H1 (cell line): ENCODE data around the gene CDK8. TPM values are rescaled to one million over a fixed set of nuclear protein-coding genes. Genes with fewer than 3 reads are reported as not detected.

Experiments
- CHD2 ChIP-seq: IDR thresholded peaks from 2 replicates; pipeline ENCODE4 v1.6.1; 2012; ENCODE audit warnings: low read length, improper control_type of control experiment
- RFX5 ChIP-seq: IDR thresholded peaks from 2 replicates; pipeline ENCODE4 v1.6.1; 2011; ENCODE audit warnings: low read depth, low read length, improper control_type of control experiment, borderline replicate concordance
- RNF2 ChIP-seq: fragments of 200-900, 300-1000 bp; sonication (generic); IDR thresholded peaks from 2 replicates; pipeline ENCODE4 v1.7.1; 2016; ENCODE audit warnings: borderline replicate concordance, low read depth, mild to moderate bottlenecking, antibody characterized with exemption, low read length; ENCODE audit not compliant: poor library complexity, severe bottlenecking; ENCODE audit errors: missing control alignments
- SIX5 ChIP-seq: IDR thresholded peaks from 2 replicates; pipeline ENCODE4 v1.6.1; 2011; ENCODE audit warnings: mild to moderate bottlenecking, low read depth, low read length
- polyA plus RNA-seq, 7 experiments: library from polyadenylated mRNA; depleted of rRNA in 3 of 7; stranded (reverse) in 5 of 7; unstranded in 2 of 7; fragments of >200 nt in 5 of 7; fragments of 200-250 nt in 2 of 7; gene quantifications; 1 replicate in 5 of 7; 2 replicates in 1 of 7; 4 replicates in 1 of 7; pipeline versions ENCODE4 v1.2.1 to v1.2.3, GENCODE V29; 2011 to 2013; ENCODE audit warnings: missing spikeins in 2 of 7, mixed read lengths in 2 of 7
- total RNA-seq: library from RNA; stranded (reverse); fragmentation: NEBNext Ultra II Directional; extraction: Animal tissue kit (Norgen Biotek cat#: 25700); gene quantifications from 2 replicates; pipeline ENCODE4 v1.2.1, GENCODE V29; 2021

The CDK8 gene
- total and polyA plus RNA-seq, 2 of the 8 experiments (the other 6 are each of a cell fraction or from before 2014, with no cell fraction given), result 22.1 to 25.6 TPM

GRCh38 chr13:26219726-26220125 is 34.2 kb upstream of the CDK8 start (continued):
- TF ChIP-seq RFX5 (no peak), SIX5 (no peak), RNF2 (no peak), CHD2 (no peak)
